Measurements from ENCODE around the gene GRID2. TPM values are rescaled to one million over a fixed set of nuclear protein-coding genes. Genes with fewer than 3 reads are reported as not detected.

Gene GRID2
- total and polyA plus RNA-seq, 2 experiments from 2014 or later, result 0.12 TPM; not detected in 1

GRCh38 chr4:93751411-93751810 is 1447.6 kb downstream of the GRID2 start:
- TF ChIP-seq, protein P1, sequence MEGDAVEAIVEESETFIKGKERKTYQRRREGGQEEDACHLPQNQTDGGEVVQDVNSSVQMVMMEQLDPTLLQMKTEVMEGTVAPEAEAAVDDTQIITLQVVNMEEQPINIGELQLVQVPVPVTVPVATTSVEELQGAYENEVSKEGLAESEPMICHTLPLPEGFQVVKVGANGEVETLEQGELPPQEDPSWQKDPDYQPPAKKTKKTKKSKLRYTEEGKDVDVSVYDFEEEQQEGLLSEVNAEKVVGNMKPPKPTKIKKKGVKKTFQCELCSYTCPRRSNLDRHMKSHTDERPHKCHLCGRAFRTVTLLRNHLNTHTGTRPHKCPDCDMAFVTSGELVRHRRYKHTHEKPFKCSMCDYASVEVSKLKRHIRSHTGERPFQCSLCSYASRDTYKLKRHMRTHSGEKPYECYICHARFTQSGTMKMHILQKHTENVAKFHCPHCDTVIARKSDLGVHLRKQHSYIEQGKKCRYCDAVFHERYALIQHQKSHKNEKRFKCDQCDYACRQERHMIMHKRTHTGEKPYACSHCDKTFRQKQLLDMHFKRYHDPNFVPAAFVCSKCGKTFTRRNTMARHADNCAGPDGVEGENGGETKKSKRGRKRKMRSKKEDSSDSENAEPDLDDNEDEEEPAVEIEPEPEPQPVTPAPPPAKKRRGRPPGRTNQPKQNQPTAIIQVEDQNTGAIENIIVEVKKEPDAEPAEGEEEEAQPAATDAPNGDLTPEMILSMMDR (IDR thresholded peaks at IDR 0.05; ENCODE audit: low read depth, low read length), result no peak
- no peak for DNase-seq (ENCODE audit: low read depth in 1 of 2, low spot score in 1 of 2)
- Histone ChIP-seq H3K4me3 (no peak overlapping the region), H3K27ac (no peak overlapping the region), H3K27me3 (no peaks in the 10 kb centered on the region), H3K36me3 (no peaks in the 10 kb centered on the region), H3K4me1 (ENCODE audit: low read depth) (peaks cover 11% of the 10 kb centered on the region), H3K9me3 (ENCODE audit: low read depth) (no peaks in the 10 kb centered on the region)

GRCh38 chr4:93756101-93756500 is 1452.3 kb downstream of the GRID2 start:
- Histone ChIP-seq H3K27me3 (no peaks in the 10 kb centered on the region), H3K4me3 (no peak overlapping the region), H3K4me1 (ENCODE audit: low read depth) (peaks cover 4% of the 10 kb centered on the region), H3K9me3 (ENCODE audit: low read depth) (no peaks in the 10 kb centered on the region), H3K36me3 (no peaks in the 10 kb centered on the region), H3K27ac (no peak overlapping the region)
- DNase-seq (ENCODE audit: low read depth in 1 of 2, low spot score in 1 of 2), result no peak
- TF ChIP-seq, protein P1 (IDR thresholded peaks at IDR 0.05; ENCODE audit: low read depth, low read length), result no peak

DNA sequence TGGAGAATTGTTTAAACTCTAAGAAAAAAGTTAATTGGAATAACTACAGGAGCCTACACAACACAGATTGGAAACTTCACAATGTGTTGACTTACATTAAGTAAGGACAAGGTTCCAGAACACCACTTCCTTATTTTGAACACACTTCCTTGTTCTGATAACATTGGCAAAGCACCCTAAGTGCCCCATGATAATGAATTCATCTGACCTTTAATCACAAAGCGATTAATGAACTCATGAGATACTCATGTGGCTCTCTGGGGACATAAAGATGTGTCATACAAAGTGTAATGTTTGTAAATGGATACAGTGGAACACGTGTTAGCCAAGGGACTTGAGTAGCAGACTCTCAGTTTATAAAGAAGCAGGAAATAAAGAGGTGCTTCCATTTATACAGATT is 1455.7 kb downstream of the GRID2 start:
- Histone ChIP-seq H3K27me3 (no peaks in the 10 kb centered on the region), H3K27ac (no peak overlapping the region), H3K4me3 (no peak overlapping the region), H3K9me3 (ENCODE audit: low read depth) (no peaks in the 10 kb centered on the region), H3K36me3 (no peaks in the 10 kb centered on the region), H3K4me1 (ENCODE audit: low read depth) (peaks cover 4% of the 10 kb centered on the region)
- no peak for DNase-seq (ENCODE audit: low read depth in 1 of 2, low spot score in 1 of 2)
- TF ChIP-seq, protein P1 (IDR thresholded peaks at IDR 0.05; ENCODE audit: low read depth, low read length), result no peak

- H3K36me3 ChIP-seq, result no peaks in the 10 kb centered on the region
- no peaks in the 10 kb centered on the region for H3K9me3 ChIP-seq (ENCODE audit: low read depth)
- H3K27ac ChIP-seq, result no peak overlapping the region
These were observed 1456.5 kb downstream of the GRID2 start for GRCh38 chr4:93760284-93760683.

GRCh38 chr4:93761286-93761685 is 1457.5 kb downstream of the GRID2 start:
- no peak for DNase-seq (ENCODE audit: low read depth in 1 of 2, low spot score in 1 of 2)
- Histone ChIP-seq H3K27ac (no peak overlapping the region), H3K4me3 (no peak overlapping the region), H3K9me3 (ENCODE audit: low read depth) (no peaks in the 10 kb centered on the region), H3K36me3 (no peaks in the 10 kb centered on the region), H3K27me3 (no peaks in the 10 kb centered on the region), H3K4me1 (ENCODE audit: low read depth) (peaks cover under 1% of the 10 kb centered on the region)
- TF ChIP-seq, protein P1 (IDR thresholded peaks at IDR 0.05; ENCODE audit: low read depth, low read length), result no peak

More at GRCh38 chr4:93760284-93760683, 1456.5 kb downstream of the GRID2 start:
- Histone ChIP-seq H3K27me3 (no peaks in the 10 kb centered on the region), H3K4me3 (no peak overlapping the region), H3K4me1 (ENCODE audit: low read depth) (peaks cover 4% of the 10 kb centered on the region)
- no peak for DNase-seq (ENCODE audit: low read depth in 1 of 2, low spot score in 1 of 2)
- TF ChIP-seq, protein P1 (IDR thresholded peaks at IDR 0.05; ENCODE audit: low read depth, low read length), result no peak

Measured in cardiac muscle cell (in vitro differentiated cells and primary cell).